Measurements from ENCODE around the gene JPH3.

JPH3 gene

GRCh38 chr16:87587636-87588035, 14.7 kb upstream of the JPH3 start:
- POLR2A ChIA-PET, result interaction anchor here (1.4 kb wide), 1 partner anchor 49 kb away, joined by 4 read pairs; no protein-coding TSS in a partner anchor
- TF ChIP-seq LEF1 (IDR thresholded peaks at IDR 0.05; ENCODE audit: borderline replicate concordance) (no peak), TARDBP (IDR thresholded peaks at IDR 0.05) (no peak), ELF4 (IDR thresholded peaks at IDR 0.05) (no peak), NFRKB (IDR thresholded peaks at IDR 0.05) (no peak), CTBP1 (IDR thresholded peaks at IDR 0.05; ENCODE audit: borderline replicate concordance) (no peak), HDGF (IDR thresholded peaks at IDR 0.05; ENCODE audit: borderline replicate concordance) (no peak)
- CTCF ChIA-PET, result interaction anchor here (1.1 to 3.2 kb wide), 3 partner anchors 16 to 182 kb away, joined by 3 to 32 read pairs (median 3); no protein-coding TSS in a partner anchor
- no peak for DNase-seq (ENCODE audit: extremely low spot score)

- ChIA-PET POLR2A (no interaction called here), CTCF (no interaction called here)
- no peak for DNase-seq (ENCODE audit: extremely low spot score)
- TF ChIP-seq L3MBTL2 (conservative IDR thresholded peaks at IDR 0.05) (no peak), LEF1 (IDR thresholded peaks at IDR 0.05; ENCODE audit: borderline replicate concordance) (no peak), SUZ12 (IDR thresholded peaks at IDR 0.05) (no peak), FOXM1 (IDR thresholded peaks at IDR 0.05; ENCODE audit: borderline replicate concordance) (no peak), NFRKB (IDR thresholded peaks at IDR 0.05) (no peak), FOXK2 (IDR thresholded peaks at IDR 0.05) (no peak), CTBP1 (IDR thresholded peaks at IDR 0.05; ENCODE audit: borderline replicate concordance) (no peak), FOXA1 (IDR thresholded peaks at IDR 0.05) (no peak), BHLHE40 (IDR thresholded peaks at IDR 0.05; ENCODE audit: borderline replicate concordance) (no peak), ARNT (IDR thresholded peaks at IDR 0.05) (no peak), TARDBP (IDR thresholded peaks at IDR 0.05) (no peak), SP1 (IDR thresholded peaks at IDR 0.05) (no peak), ZNF384 (IDR thresholded peaks at IDR 0.05) (no peak), ELF4 (IDR thresholded peaks at IDR 0.05) (no peak), PKNOX1 (IDR thresholded peaks at IDR 0.05) (no peak)
Measured at GRCh38 chr16:87592018-87592712, 10.1 kb upstream of the JPH3 start.

- no peak for DNase-seq (ENCODE audit: extremely low spot score)
- ChIA-PET CTCF (interaction anchor here (1.7 kb wide), 1 partner anchor 42 kb away, joined by 6 read pairs; no protein-coding TSS in a partner anchor), POLR2A (no interaction called here)
- TF ChIP-seq ZNF384 (IDR thresholded peaks at IDR 0.05), result no peak
- no peak for TF ChIP-seq SUZ12 (IDR thresholded peaks at IDR 0.05)
- no peak for TF ChIP-seq FOXK2 (IDR thresholded peaks at IDR 0.05)
- TF ChIP-seq BHLHE40 (IDR thresholded peaks at IDR 0.05; ENCODE audit: borderline replicate concordance), result no peak
- no peak for TF ChIP-seq SP1 (IDR thresholded peaks at IDR 0.05)
- no peak for TF ChIP-seq LEF1 (IDR thresholded peaks at IDR 0.05; ENCODE audit: borderline replicate concordance)
- TF ChIP-seq ELF4 (IDR thresholded peaks at IDR 0.05), result no peak
- no peak for TF ChIP-seq NFRKB (IDR thresholded peaks at IDR 0.05)
- no peak for TF ChIP-seq FOXM1 (IDR thresholded peaks at IDR 0.05; ENCODE audit: borderline replicate concordance)
- no peak for TF ChIP-seq FOXA1 (IDR thresholded peaks at IDR 0.05)
Measured at GRCh38 chr16:87593710-87594258, 8.5 kb upstream of the JPH3 start.

GRCh38 chr16:87595712-87596111, 6.6 kb upstream of the JPH3 start:
- POLR2A ChIA-PET, result no interaction called here
- CTCF ChIA-PET, result interaction anchor here (1.7 kb wide), 1 partner anchor 40 kb away, joined by 6 read pairs; no protein-coding TSS in a partner anchor
- TF ChIP-seq ZNF384 (IDR thresholded peaks at IDR 0.05) (no peak), FOXA1 (IDR thresholded peaks at IDR 0.05) (no peak), NFRKB (IDR thresholded peaks at IDR 0.05) (no peak), SUZ12 (IDR thresholded peaks at IDR 0.05) (no peak), L3MBTL2 (conservative IDR thresholded peaks at IDR 0.05) (no peak), HDGF (IDR thresholded peaks at IDR 0.05; ENCODE audit: borderline replicate concordance) (no peak), BHLHE40 (IDR thresholded peaks at IDR 0.05; ENCODE audit: borderline replicate concordance) (no peak), ELF4 (IDR thresholded peaks at IDR 0.05) (no peak), ARNT (IDR thresholded peaks at IDR 0.05) (no peak), SP1 (IDR thresholded peaks at IDR 0.05) (no peak)
- no peak for DNase-seq (ENCODE audit: extremely low spot score)

- DNase-seq (ENCODE audit: extremely low spot score), result no peak
- no peak for TF ChIP-seq PKNOX1 (IDR thresholded peaks at IDR 0.05)
- no peak for TF ChIP-seq L3MBTL2 (conservative IDR thresholded peaks at IDR 0.05)
- no peak for TF ChIP-seq ARNT (IDR thresholded peaks at IDR 0.05)
- no peak for TF ChIP-seq NFRKB (IDR thresholded peaks at IDR 0.05)
- no peak for TF ChIP-seq ZNF384 (IDR thresholded peaks at IDR 0.05)
- TF ChIP-seq HDGF (IDR thresholded peaks at IDR 0.05; ENCODE audit: borderline replicate concordance), result no peak
- TF ChIP-seq ELF4 (IDR thresholded peaks at IDR 0.05), result no peak
- TF ChIP-seq CTBP1 (IDR thresholded peaks at IDR 0.05; ENCODE audit: borderline replicate concordance), result no peak
- no peak for TF ChIP-seq FOXM1 (IDR thresholded peaks at IDR 0.05; ENCODE audit: borderline replicate concordance)
- TF ChIP-seq SP1 (IDR thresholded peaks at IDR 0.05), result no peak
- no peak for TF ChIP-seq LEF1 (IDR thresholded peaks at IDR 0.05; ENCODE audit: borderline replicate concordance)
- no peak for TF ChIP-seq TARDBP (IDR thresholded peaks at IDR 0.05)
- TF ChIP-seq SUZ12 (IDR thresholded peaks at IDR 0.05), result no peak
- no peak for TF ChIP-seq FOXK2 (IDR thresholded peaks at IDR 0.05)
- TF ChIP-seq BHLHE40 (IDR thresholded peaks at IDR 0.05; ENCODE audit: borderline replicate concordance), result no peak
- ChIA-PET POLR2A (no interaction called here), CTCF (no interaction called here)
Measured at GRCh38 chr16:87597324-87597830, 4.9 kb upstream of the JPH3 start.

GRCh38 chr16:87598431-87598830, 3.9 kb upstream of the JPH3 start:
- CTCF ChIA-PET, result no interaction called here
- POLR2A ChIA-PET, result interaction anchor here (0.7 kb wide), 1 partner anchor 27 kb away, joined by 3 read pairs; no protein-coding TSS in a partner anchor
- DNase-seq (ENCODE audit: extremely low spot score), result no peak
- no peak for TF ChIP-seq L3MBTL2 (conservative IDR thresholded peaks at IDR 0.05)
- no peak for TF ChIP-seq LEF1 (IDR thresholded peaks at IDR 0.05; ENCODE audit: borderline replicate concordance)
- no peak for TF ChIP-seq FOXM1 (IDR thresholded peaks at IDR 0.05; ENCODE audit: borderline replicate concordance)
- no peak for TF ChIP-seq CTBP1 (IDR thresholded peaks at IDR 0.05; ENCODE audit: borderline replicate concordance)
- no peak for TF ChIP-seq ZNF384 (IDR thresholded peaks at IDR 0.05)
- no peak for TF ChIP-seq SUZ12 (IDR thresholded peaks at IDR 0.05)
- no peak for TF ChIP-seq ELF4 (IDR thresholded peaks at IDR 0.05)
- TF ChIP-seq BHLHE40 (IDR thresholded peaks at IDR 0.05; ENCODE audit: borderline replicate concordance), result no peak
- no peak for TF ChIP-seq TARDBP (IDR thresholded peaks at IDR 0.05)
- TF ChIP-seq NFRKB (IDR thresholded peaks at IDR 0.05), result no peak
- no peak for TF ChIP-seq PKNOX1 (IDR thresholded peaks at IDR 0.05)
- no peak for TF ChIP-seq SP1 (IDR thresholded peaks at IDR 0.05)
- no peak for TF ChIP-seq ARNT (IDR thresholded peaks at IDR 0.05)
- TF ChIP-seq FOXA1 (IDR thresholded peaks at IDR 0.05), result no peak
- TF ChIP-seq FOXK2 (IDR thresholded peaks at IDR 0.05), result no peak
- TF ChIP-seq HDGF (IDR thresholded peaks at IDR 0.05; ENCODE audit: borderline replicate concordance), result no peak

Data from HEK293T (cell line).